GM19468 (cell line): ENCODE results near the gene APOL1.
A peak's percentile ranks its signal among the peaks of the same experiment; 100 is the strongest.
"Not testable (repeated sequence)": the region's sequence is repeated elsewhere in the genome, so short reads cannot be mapped to it uniquely, and the experiment has no call there.

ENCODE experiments used
- ATAC-seq: cut with Tn5 transposase; IDR thresholded peaks from one replicate; pipeline ENCODE4 v1.9.1; 2021; ENCODE audit warnings: mild to moderate bottlenecking, moderate library complexity, moderate number of reproducible peaks; ENCODE audit not compliant: unreplicated experiment; ENCODE audit errors: extremely low read depth

The APOL1 gene

GRCh38 chr22:36252754-36253522 is at the start of gene APOL1:
APOL1 (plus strand) TSS chr22:36253133; CDS start chr22:36254956, 1,823 bp downstream.
- ATAC-seq: peak; percentile 49

- ATAC-seq: not testable (repeated sequence)
Measured at GRCh38 chr22:36203441-36203840, 49.5 kb upstream of the APOL1 start.

GRCh38 chr22:36204001-36204631 is 48.8 kb upstream of the APOL1 start:
- ATAC-seq: no peak

- ATAC-seq: no peak
Measured at GRCh38 chr22:36204632-36205015, 48.3 kb upstream of the APOL1 start.

- ATAC-seq: not testable (repeated sequence)
Measured at GRCh38 chr22:36205573-36205972, 47.4 kb upstream of the APOL1 start.

GRCh38 chr22:36206255-36206654 is 46.7 kb upstream of the APOL1 start:
- no peak for ATAC-seq

- no peak for ATAC-seq
Measured at GRCh38 chr22:36208162-36208765, 44.7 kb upstream of the APOL1 start.

- no peak for ATAC-seq
Measured at GRCh38 chr22:36208914-36209313, 44.0 kb upstream of the APOL1 start.

- ATAC-seq: not testable (repeated sequence)
Measured at GRCh38 chr22:36209488-36209908, 43.4 kb upstream of the APOL1 start.

- ATAC-seq: no peak
Measured at GRCh38 chr22:36210224-36210623, 42.7 kb upstream of the APOL1 start.

- ATAC-seq: no peak
Measured at GRCh38 chr22:36211237-36211861, 41.6 kb upstream of the APOL1 start.

GRCh38 chr22:36212901-36213300 is 40.0 kb upstream of the APOL1 start:
- ATAC-seq: no peak

GRCh38 chr22:36213586-36213985 is 39.3 kb upstream of the APOL1 start:
- no peak for ATAC-seq

- ATAC-seq: no peak
Measured at GRCh38 chr22:36215981-36216380, 37.0 kb upstream of the APOL1 start.

- no peak for ATAC-seq
Measured at GRCh38 chr22:36218648-36219193, 34.2 kb upstream of the APOL1 start.

GRCh38 chr22:36220451-36220921 is 32.4 kb upstream of the APOL1 start:
- ATAC-seq: no peak

GRCh38 chr22:36221799-36222751 is 30.9 kb upstream of the APOL1 start:
- ATAC-seq: no peak

GRCh38 chr22:36222887-36223450 is 30.0 kb upstream of the APOL1 start:
- no peak for ATAC-seq

- ATAC-seq: no peak
Measured at GRCh38 chr22:36223504-36223903, 29.4 kb upstream of the APOL1 start.
